ENCODE data around the gene AHSG.
A peak's percentile ranks its signal among the peaks of the same experiment; 100 is the strongest.

Gene AHSG

DNA sequence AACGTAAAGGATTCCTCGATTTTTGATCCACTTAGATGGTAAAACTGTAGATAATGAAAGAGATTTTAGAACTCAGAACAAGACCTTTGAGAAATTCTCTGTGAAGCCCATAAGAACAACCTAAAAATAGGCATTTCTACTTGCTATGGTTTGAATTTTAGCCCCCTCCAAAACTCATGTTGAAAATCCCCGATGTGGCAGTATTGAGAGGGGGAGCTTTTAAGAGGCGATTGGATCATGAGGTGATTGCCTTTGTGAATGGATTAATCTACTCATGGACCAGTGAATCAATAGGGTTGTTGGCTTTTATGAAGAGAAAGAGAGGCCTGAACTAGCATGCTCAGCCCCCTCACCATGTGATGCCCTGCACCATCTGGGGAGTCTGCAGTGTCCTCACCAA is 20.2 kb upstream of the AHSG start:
- H3K4me3 ChIP-seq (ENCODE audit: low read length), result no peak overlapping the region
- DNase-seq (ENCODE audit: low read depth), result no peak
- TF ChIP-seq, protein P1, sequence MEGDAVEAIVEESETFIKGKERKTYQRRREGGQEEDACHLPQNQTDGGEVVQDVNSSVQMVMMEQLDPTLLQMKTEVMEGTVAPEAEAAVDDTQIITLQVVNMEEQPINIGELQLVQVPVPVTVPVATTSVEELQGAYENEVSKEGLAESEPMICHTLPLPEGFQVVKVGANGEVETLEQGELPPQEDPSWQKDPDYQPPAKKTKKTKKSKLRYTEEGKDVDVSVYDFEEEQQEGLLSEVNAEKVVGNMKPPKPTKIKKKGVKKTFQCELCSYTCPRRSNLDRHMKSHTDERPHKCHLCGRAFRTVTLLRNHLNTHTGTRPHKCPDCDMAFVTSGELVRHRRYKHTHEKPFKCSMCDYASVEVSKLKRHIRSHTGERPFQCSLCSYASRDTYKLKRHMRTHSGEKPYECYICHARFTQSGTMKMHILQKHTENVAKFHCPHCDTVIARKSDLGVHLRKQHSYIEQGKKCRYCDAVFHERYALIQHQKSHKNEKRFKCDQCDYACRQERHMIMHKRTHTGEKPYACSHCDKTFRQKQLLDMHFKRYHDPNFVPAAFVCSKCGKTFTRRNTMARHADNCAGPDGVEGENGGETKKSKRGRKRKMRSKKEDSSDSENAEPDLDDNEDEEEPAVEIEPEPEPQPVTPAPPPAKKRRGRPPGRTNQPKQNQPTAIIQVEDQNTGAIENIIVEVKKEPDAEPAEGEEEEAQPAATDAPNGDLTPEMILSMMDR (IDR thresholded peaks at IDR 0.05; ENCODE audit: insufficient read depth, low read depth, low read length, missing control alignments), result no peak

DNA sequence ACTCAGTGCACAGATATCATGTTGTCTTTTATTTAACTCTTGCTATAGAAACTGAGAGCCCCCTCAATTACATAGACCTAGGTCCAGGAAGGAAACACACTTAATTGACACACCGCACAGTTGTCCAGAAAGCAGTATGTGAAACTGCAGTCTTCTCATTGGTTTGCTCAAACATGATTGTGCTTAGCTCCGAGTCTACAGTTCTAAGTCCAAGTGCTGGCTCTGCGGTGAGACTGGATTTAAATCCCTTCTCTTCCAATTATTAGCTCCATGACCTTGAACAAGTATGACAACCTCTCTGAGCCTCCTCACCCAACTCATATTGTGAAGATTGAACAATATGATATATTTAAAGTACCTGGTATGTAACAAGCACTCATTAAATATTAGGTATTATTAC is 19.0 kb upstream of the AHSG start:
- TF ChIP-seq, protein P1 (IDR thresholded peaks at IDR 0.05; ENCODE audit: insufficient read depth, low read depth, low read length, missing control alignments), result no peak
- no peak for DNase-seq (ENCODE audit: low read depth)
- no peak overlapping the region for H3K4me3 ChIP-seq (ENCODE audit: low read length)

DNA sequence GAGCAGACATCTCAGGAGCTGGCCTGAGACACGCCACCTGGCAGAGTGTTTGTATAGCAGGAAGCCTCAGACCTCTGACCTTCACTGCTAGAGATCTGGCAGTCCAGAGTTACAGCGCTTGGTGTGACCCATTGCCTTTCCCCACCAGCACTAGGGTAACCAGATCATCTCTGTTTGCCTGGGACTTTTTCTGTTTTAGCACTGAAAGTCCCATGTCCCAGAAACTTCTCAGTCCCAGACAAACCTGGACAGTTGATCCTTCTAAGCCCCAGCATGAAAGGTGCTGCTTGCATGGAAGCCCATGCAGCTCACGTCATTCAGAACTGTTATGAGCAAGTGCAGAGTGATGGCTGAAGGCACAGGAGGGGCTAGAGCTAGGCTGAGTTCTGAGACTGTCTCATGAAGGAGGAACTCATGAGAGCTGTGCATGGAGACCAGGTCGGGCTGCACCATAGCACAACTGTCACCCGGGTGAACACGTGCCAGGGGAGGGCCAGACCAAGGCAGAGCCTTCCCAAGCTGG is 18.2 kb upstream of the AHSG start:
- TF ChIP-seq, protein P1 (IDR thresholded peaks at IDR 0.05; ENCODE audit: insufficient read depth, low read depth, low read length, missing control alignments), result no peak
- no peak overlapping the region for H3K4me3 ChIP-seq (ENCODE audit: low read length)
- no peak for DNase-seq (ENCODE audit: low read depth)

DNA sequence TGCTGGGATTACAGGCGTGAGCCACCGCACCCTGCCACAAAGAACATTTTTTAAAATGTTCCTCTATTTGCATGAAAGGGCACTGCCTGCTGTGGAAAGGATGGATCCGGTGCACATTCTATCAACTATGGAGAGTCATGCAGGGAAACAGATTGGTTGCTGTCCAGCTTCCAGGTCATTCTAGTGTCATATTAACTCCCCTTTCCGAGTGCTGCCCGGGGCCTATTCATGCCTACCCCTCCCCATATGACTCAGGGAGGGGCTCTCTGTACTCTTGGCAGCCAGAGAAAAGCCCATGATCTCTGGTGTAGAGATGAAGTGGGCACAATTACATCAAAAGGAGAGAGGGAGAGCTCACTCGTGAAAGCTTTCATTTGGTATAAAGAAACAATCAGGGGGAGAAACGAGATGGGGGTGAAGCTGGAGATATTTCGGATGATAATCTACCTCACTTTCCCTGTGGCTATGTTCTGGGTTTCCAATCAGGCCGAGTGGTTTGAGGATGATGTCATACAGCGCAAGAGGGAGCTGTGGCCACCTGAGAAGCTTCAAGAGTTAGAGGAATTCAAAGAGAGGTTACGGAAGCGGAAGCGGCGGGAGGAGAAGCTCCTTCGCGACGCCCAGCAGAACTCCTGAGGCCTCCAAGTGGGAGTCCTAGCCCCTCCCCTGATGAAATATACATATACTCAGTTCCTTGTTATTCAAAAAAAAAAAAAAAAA is 16.1 kb upstream of the AHSG start:
- no peak overlapping the region for H3K4me3 ChIP-seq (ENCODE audit: low read length)
- TF ChIP-seq, protein P1 (IDR thresholded peaks at IDR 0.05; ENCODE audit: insufficient read depth, low read depth, low read length, missing control alignments), result no peak
- DNase-seq (ENCODE audit: low read depth), result peak; percentile 67

DNA sequence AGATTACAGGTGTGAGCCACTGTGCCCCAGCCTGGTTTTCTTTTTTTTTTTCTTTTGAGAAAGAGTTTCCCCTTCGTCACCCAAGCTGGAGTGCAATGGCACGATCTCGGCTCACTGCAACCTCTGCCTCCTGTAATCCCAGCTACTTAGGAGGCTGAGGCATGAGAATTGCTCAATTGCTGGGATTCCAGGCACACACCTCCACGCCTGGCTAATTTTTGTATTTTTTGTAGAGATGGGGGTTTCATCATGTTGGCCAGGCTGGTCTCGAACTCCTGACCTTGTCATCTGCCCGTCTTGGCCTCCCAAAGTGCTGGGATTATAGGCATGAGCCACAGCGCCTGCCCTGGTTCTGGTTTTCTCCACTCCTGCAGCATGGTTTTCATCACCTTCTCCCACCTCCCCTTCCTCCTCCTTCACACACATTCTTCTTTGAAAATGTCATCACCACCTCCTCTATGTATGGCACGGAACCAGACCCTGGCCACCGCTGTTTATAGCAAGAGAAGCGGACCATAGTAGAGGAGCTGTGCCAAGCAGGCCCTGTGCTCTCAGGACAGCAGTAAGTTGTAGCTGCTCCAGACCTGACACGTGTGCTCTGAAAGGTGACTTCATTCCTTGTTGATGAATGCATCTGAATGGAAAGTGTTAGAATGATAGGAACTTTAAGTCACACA is 14.6 kb upstream of the AHSG start:
- TF ChIP-seq, protein P1 (IDR thresholded peaks at IDR 0.05; ENCODE audit: insufficient read depth, low read depth, low read length, missing control alignments), result no peak
- peak; percentile 23 for DNase-seq (ENCODE audit: low read depth)
- no peak overlapping the region for H3K4me3 ChIP-seq (ENCODE audit: low read length)

DNA sequence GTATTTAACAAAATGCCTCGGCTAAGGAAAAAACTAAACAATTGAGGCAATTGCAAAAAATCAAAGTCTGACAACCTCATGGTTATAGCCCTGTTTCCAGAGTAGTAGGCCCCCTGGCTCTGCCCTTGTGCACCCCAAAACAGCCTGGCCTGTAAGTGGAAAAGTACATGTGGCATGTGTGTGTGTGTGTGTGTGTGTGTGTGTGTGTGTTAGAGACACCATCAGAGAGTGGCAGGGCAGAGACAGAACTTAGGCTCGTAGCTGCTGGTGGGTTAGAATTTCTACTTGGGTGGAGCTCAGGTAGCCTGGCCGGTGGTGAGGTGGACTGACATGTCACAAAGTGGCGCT is 14.1 kb upstream of the AHSG start:
- TF ChIP-seq, protein P1 (IDR thresholded peaks at IDR 0.05; ENCODE audit: insufficient read depth, low read depth, low read length, missing control alignments), result no peak
- DNase-seq (ENCODE audit: low read depth), result no peak
- H3K4me3 ChIP-seq (ENCODE audit: low read length), result no peak overlapping the region

Data from epithelial cell of esophagus (primary cell).